Suppressor macrophage treated with lipopolysaccharide for 4 hours (primary cell): ENCODE data around the gene SPEF2.

Source experiments
- DNase-seq: peaks from one replicate; pipeline ENCODE4 v3.0.0-alpha.2; 2020

Gene SPEF2

DNA sequence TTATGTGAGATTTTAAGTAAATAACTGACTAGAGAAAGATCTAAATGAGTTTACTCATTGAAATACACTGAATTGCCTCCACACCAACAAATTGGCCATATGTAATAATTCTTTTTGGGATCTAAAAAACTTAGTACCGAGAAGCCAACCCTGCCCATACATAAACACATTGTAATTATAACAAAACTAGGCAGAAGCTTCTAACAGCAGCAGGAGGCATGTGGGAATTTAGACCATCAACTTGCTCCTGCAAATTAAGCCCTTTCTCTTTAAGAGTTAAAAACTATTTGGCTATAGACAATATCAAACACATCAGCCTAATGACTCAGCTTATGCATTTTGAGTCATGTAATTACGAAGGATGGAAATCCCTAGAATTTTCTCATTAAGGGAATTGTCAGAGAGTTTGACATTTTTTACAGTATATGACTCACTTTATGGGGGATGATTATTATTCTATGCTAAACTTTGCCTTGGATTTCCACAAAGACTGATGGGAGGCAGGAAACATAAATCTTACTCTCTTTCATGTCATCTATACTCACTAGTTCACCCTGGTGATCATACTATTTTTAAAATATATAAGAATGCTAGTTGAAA is 240.0 kb downstream of the SPEF2 start:
- DNase-seq = peak; percentile 89

DNA sequence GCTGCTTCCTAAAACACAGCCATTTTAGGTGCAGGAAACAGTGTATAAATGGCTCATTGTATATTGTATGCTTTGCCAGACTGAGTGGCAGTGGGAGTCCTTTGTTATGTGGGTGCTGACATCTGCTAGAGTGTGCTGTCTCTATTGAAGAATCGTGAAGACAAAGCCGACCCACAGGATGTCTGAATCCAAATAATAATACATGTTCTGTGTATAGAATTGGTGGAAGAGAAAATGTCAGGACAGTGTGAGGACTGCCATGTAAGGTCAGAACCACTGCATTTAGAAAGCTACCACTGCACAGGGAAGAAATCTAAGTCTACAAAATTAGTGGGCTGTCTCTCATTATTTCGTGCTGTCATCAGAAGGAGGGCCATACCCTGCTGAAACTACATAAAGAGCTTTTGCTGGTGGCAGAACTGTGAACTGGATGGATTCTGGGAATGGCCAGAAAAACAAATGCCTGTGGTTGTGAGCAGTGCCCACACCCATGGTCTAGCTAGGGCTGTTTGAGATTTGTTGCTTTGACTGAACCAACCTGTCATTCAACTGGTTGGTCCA is 241.5 kb downstream of the SPEF2 start:
- DNase-seq = no peak

GRCh38 chr5:35860686-35861085 is 243.0 kb downstream of the SPEF2 start:
- DNase-seq = no peak

- DNase-seq = no peak
Observed at GRCh38 chr5:35861718-35862117, 244.1 kb downstream of the SPEF2 start.

- no peak for DNase-seq
Observed at GRCh38 chr5:35862126-35862525, 244.5 kb downstream of the SPEF2 start.

DNA sequence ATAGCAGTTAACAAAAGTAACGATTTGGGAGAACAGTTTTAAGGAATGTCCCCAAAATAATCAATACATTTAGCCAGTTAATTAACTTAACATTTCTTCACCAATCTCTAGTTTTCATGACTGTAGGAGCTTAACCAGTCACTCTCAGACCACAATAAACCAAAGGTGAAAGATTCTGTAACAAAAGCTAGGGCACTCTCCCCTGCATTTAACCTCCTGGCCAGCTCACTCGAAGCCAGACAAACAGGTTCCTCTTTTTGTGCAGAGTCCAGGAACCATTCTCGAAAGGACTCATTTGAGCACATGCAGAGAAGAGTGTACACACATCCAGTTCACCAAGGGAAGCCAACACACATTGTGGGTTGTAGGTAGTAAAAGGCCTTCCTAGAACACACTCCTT is 245.5 kb downstream of the SPEF2 start:
- peak; percentile 51 for DNase-seq
